K562 (cell line): ENCODE results near the gene TMEM107. TPM values are rescaled to one million over a fixed set of nuclear protein-coding genes. Genes with fewer than 3 reads are reported as not detected.

Experiments
- COPS2 ChIP-seq: fragments of 450-650 bp; conservative IDR thresholded peaks from 2 replicates; pipeline ENCODE4 v1.6.1; 2016; ENCODE audit warnings: mild to moderate bottlenecking, moderate library complexity
- FOXK1 ChIP-seq: sonication (generic); formaldehyde crosslinking; IDR thresholded peaks from 2 replicates; pipeline ENCODE4 v1.8.0; 2022; ENCODE audit warnings: missing genetic modification reagents, mild to moderate bottlenecking, borderline replicate concordance
- HSF4 ChIP-seq: fragments of 250-450 bp; sonication (Bioruptor Pico); IDR thresholded peaks from 2 replicates; pipeline ENCODE4 v2.1.2; 2022; ENCODE audit warnings: mild to moderate bottlenecking, moderate library complexity, borderline replicate concordance
- KLF1 ChIP-seq: fragments of 450-650 bp; IDR thresholded peaks from 2 replicates; pipeline ENCODE4 v1.6.1; 2016; ENCODE audit warnings: missing genetic modification characterization, missing compliant biosample characterization
- KLF16 ChIP-seq: IDR thresholded peaks from 2 replicates; pipeline ENCODE4 v1.6.1; 2016; ENCODE audit warnings: antibody characterized with exemption
- LEF1 ChIP-seq: fragments of 450-650 bp; IDR thresholded peaks from 2 replicates; pipeline ENCODE4 v1.6.1; 2016; ENCODE audit warnings: mild to moderate bottlenecking
- MECOM ChIP-seq: fragments of 250-450 bp; sonication (Bioruptor Pico); IDR thresholded peaks from 2 replicates; pipeline ENCODE4 v1.8.0; 2022; ENCODE audit warnings: inconsistent platforms
- MTA1 ChIP-seq: fragments of 450-650 bp; IDR thresholded peaks from 2 replicates; pipeline ENCODE4 v1.6.1; 2017; ENCODE audit warnings: borderline replicate concordance
- PHTF2 ChIP-seq: fragments of 250-450 bp; sonication (Bioruptor Pico); IDR thresholded peaks from 2 replicates; pipeline ENCODE4 v1.5.0; 2021; ENCODE audit warnings: mild to moderate bottlenecking
- SAFB ChIP-seq: fragments of 200-400 bp; formaldehyde crosslinking; IDR thresholded peaks from 2 replicates; pipeline ENCODE4 v1.6.1; 2017; ENCODE audit warnings: low read depth, low read length, borderline replicate concordance
- XRCC3 ChIP-seq: fragments of 450-650 bp; IDR thresholded peaks from 2 replicates; pipeline ENCODE4 v1.6.1; 2017; ENCODE audit warnings: mild to moderate bottlenecking, moderate library complexity
- ZBTB7A ChIP-seq: IDR thresholded peaks from 2 replicates; pipeline ENCODE4 v1.6.1; 2011; ENCODE audit warnings: low read depth, mild to moderate bottlenecking, low read length, moderate library complexity, borderline replicate concordance; ENCODE audit not compliant: control insufficient read depth
- ZNF232 ChIP-seq: sonication (generic); formaldehyde crosslinking; IDR thresholded peaks from 2 replicates; pipeline ENCODE4 v1.8.0; 2022; ENCODE audit warnings: mild to moderate bottlenecking, missing genetic modification reagents
- polyA plus RNA-seq, 8 experiments: library from polyadenylated mRNA; depleted of rRNA in 4 of 8; stranded (reverse) in 5 of 8; unstranded in 3 of 8; fragments of >200 nt; fragmentation: Nextera tagmentation in 2 of 8; fragmentation: Illumina TruSeq in 1 of 8; extraction: Ambion mirVana in 2 of 8; extraction: Trizol in 1 of 8; gene quantifications; 2 replicates each; pipeline versions ENCODE4 v1.2.1 to v1.2.3, GENCODE V29; 2011 to 2014; ENCODE audit warnings: inconsistent platforms in 1 of 8, missing spikeins in 1 of 8
- total RNA-seq, 7 experiments: library from RNA; depleted of rRNA in 6 of 7; stranded (reverse); fragments of >200 nt in 6 of 7; fragmentation: Illumina TruSeq in 2 of 7; extraction: Trizol in 2 of 7; gene quantifications; 2 replicates each; pipeline versions ENCODE4 v1.2.1 to v1.2.3, GENCODE V29; 2011 to 2021; ENCODE audit warnings: low replicate concordance in 1 of 7
- TF ChIP-seq, protein P1 (sequence below): fragments of 250-450 bp; sonication (Bioruptor Pico); IDR thresholded peaks from 2 replicates; pipeline ENCODE4 v1.8.0; 2021; ENCODE audit warnings: moderate library complexity, mild to moderate bottlenecking, inconsistent platforms
- TF ChIP-seq, protein P2 (sequence below): sonication (generic); formaldehyde crosslinking; IDR thresholded peaks from 2 replicates; pipeline ENCODE4 v1.8.1; 2023; ENCODE audit warnings: mild to moderate bottlenecking, missing genetic modification reagents
- TF ChIP-seq, protein P3 (sequence below): fragments of 450-650 bp; IDR thresholded peaks from 2 replicates; pipeline ENCODE4 v1.6.1; 2016; ENCODE audit warnings: low read depth

TMEM107 gene
- total and polyA plus RNA-seq, 9 of the 15 experiments (the other 6 are each of a cell fraction or from before 2014, with no cell fraction given), result 7.1 to 26.2 (median 16.9) TPM

DNA sequence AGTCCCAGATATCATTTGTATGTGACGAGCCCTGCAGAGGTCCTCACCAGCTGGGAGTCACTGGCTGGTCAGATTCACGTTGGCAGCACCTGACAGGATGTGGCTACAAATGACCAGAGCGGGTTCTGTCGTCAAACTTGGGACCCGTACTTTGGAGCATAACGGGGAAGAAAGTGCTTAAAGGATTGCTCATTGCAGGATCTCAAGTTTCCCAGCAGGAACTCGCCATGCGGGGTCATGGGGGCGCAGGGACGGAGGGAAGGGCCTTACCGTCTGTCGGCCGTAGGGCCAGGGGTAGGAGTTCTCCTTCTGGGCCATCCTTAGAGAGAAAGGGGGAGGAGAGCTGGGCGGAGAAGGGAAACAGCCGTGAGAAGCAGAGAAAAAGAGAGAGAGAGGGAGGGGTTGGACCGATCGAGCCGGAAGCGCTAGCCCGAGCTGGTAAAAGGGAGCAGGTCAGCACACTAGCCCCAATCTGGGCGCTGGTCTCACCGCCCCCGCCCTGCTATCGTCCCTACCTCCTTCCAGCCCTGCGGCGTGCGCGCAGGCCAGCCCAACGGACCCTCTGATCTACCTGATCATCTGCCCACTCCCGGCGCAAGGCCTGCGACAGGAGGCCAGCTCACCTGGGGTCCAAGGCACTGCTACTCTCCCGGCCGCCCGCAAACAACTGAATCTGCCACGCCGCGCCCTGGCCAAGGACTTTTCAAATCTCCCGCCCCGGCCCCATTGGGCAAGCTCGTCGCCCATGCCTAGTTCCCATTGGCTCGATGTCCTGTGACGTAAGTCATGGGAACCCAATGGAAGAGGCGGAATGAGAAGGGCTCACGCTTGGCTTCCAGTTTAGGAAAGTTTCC, 34.0 kb upstream of the TMEM107 start, which contains the start of gene AURKB (continued):
- TF ChIP-seq, protein P1, sequence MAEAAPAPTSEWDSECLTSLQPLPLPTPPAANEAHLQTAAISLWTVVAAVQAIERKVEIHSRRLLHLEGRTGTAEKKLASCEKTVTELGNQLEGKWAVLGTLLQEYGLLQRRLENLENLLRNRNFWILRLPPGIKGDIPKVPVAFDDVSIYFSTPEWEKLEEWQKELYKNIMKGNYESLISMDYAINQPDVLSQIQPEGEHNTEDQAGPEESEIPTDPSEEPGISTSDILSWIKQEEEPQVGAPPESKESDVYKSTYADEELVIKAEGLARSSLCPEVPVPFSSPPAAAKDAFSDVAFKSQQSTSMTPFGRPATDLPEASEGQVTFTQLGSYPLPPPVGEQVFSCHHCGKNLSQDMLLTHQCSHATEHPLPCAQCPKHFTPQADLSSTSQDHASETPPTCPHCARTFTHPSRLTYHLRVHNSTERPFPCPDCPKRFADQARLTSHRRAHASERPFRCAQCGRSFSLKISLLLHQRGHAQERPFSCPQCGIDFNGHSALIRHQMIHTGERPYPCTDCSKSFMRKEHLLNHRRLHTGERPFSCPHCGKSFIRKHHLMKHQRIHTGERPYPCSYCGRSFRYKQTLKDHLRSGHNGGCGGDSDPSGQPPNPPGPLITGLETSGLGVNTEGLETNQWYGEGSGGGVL, result no peak
- TF ChIP-seq MECOM (CRISPR knock-in tag), result no peak
- no peak for TF ChIP-seq MTA1
- TF ChIP-seq, protein P2, sequence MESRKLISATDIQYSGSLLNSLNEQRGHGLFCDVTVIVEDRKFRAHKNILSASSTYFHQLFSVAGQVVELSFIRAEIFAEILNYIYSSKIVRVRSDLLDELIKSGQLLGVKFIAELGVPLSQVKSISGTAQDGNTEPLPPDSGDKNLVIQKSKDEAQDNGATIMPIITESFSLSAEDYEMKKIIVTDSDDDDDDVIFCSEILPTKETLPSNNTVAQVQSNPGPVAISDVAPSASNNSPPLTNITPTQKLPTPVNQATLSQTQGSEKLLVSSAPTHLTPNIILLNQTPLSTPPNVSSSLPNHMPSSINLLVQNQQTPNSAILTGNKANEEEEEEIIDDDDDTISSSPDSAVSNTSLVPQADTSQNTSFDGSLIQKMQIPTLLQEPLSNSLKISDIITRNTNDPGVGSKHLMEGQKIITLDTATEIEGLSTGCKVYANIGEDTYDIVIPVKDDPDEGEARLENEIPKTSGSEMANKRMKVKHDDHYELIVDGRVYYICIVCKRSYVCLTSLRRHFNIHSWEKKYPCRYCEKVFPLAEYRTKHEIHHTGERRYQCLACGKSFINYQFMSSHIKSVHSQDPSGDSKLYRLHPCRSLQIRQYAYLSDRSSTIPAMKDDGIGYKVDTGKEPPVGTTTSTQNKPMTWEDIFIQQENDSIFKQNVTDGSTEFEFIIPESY (CRISPR knock-in tag), result no peak
- no peak for TF ChIP-seq SAFB
- no peak for TF ChIP-seq XRCC3
- TF ChIP-seq LEF1, result no peak
- TF ChIP-seq, protein P3, sequence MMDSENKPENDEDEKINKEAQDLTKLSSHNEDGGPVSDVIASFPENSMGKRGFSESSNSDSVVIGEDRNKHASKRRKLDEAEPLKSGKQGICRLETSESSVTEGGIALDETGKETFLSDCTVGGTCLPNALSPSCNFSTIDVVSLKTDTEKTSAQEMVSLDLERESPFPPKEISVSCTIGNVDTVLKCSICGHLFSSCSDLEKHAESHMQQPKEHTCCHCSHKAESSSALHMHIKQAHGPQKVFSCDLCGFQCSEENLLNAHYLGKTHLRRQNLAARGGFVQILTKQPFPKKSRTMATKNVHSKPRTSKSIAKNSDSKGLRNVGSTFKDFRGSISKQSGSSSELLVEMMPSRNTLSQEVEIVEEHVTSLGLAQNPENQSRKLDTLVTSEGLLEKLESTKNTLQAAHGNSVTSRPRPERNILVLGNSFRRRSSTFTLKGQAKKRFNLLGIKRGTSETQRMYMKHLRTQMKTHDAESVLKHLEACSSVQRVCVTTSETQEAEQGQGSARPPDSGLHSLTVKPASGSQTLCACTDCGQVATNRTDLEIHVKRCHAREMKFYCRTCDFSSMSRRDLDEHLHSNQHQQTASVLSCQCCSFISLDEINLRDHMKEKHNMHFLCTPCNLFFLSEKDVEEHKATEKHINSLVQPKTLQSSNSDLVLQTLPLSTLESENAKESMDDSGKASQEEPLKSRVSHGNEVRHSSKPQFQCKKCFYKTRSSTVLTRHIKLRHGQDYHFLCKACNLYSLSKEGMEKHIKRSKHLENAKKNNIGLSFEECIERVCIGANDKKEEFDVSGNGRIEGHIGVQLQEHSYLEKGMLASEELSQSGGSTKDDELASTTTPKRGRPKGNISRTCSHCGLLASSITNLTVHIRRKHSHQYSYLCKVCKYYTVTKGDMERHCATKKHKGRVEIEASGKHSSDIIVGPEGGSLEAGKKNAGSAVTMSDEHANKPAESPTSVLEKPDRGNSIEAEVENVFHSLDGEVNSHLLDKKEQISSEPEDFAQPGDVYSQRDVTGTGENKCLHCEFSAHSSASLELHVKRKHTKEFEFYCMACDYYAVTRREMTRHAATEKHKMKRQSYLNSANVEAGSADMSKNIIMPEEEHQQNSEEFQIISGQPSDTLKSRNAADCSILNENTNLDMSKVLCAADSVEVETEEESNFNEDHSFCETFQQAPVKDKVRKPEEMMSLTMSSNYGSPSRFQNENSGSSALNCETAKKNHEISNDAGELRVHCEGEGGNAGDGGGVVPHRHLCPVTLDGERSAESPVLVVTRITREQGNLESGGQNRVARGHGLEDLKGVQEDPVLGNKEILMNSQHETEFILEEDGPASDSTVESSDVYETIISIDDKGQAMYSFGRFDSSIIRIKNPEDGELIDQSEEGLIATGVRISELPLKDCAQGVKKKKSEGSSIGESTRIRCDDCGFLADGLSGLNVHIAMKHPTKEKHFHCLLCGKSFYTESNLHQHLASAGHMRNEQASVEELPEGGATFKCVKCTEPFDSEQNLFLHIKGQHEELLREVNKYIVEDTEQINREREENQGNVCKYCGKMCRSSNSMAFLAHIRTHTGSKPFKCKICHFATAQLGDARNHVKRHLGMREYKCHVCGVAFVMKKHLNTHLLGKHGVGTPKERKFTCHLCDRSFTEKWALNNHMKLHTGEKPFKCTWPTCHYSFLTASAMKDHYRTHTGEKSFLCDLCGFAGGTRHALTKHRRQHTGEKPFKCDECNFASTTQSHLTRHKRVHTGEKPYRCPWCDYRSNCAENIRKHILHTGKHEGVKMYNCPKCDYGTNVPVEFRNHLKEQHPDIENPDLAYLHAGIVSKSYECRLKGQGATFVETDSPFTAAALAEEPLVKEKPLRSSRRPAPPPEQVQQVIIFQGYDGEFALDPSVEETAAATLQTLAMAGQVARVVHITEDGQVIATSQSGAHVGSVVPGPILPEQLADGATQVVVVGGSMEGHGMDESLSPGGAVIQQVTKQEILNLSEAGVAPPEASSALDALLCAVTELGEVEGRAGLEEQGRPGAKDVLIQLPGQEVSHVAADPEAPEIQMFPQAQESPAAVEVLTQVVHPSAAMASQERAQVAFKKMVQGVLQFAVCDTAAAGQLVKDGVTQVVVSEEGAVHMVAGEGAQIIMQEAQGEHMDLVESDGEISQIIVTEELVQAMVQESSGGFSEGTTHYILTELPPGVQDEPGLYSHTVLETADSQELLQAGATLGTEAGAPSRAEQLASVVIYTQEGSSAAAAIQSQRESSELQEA, result no peak
- no peak for TF ChIP-seq FOXK1
- TF ChIP-seq HSF4 (CRISPR knock-in tag), result no peak
- no peak for TF ChIP-seq COPS2
- TF ChIP-seq PHTF2 (CRISPR knock-in tag), result no peak
- no peak for TF ChIP-seq ZNF232 (CRISPR knock-in tag)
- TF ChIP-seq KLF1, result no peak
- TF ChIP-seq KLF16, result no peak
- no peak for TF ChIP-seq ZBTB7A
